AG08395 (cell line): ENCODE results near the gene BASP1.
"Not testable (repeated sequence)": the region's sequence is repeated elsewhere in the genome, so short reads cannot be mapped to it uniquely, and the experiment has no call there.

ENCODE experiments used
- DNase-seq: peaks from one replicate; pipeline ENCODE4 v3.0.0; 2012; ENCODE audit warnings: mixed read lengths, low spot score

Gene BASP1

DNA sequence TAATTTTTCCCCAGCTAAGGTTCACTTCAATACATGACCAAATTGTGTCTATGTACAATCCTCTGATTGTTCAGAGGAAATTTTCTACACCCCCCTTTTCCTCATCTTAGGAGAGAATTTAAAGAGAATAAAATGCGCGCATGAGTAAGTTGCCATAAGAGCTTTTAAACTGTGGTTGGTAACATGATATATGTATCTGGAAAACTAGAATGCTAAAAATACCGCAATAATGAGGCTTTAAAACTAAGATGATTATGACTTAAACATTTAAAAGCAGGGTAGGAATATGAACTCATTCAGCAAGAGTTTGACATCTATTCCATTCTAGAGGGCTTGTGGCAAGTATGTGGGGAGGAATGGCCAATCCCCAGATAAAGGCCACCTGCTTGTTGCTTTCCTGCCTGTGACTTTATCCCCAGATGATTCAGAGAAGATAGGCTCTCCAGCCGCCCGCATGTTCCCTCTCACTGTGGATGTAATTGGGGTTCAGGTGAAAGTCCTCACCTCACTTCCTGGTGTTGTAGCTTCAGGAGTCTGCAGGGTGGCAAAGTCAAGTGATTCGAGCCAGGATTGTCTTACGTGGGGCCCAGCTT lies 26.5 kb upstream of the BASP1 start:
- no peak for DNase-seq

DNA sequence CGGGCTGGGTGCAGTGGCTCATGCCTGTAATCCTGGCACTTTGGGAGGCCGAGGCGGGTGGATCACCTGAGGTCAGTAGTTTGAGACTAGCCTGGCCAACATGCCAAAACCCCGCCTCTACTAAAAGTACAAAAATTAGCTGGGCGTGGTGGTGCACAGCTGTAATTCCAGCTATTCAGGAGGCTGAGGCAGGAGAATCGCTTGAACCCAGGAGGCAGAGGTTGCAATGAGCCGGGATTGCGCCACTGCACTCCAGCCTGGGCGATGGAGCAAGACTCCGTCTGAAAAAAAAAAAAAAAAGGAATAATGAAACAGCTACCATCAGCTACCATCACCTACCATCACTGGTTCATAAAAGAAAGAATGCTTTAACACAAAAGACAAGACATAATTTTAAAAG lies 25.9 kb upstream of the BASP1 start:
- not testable (repeated sequence) for DNase-seq

DNA sequence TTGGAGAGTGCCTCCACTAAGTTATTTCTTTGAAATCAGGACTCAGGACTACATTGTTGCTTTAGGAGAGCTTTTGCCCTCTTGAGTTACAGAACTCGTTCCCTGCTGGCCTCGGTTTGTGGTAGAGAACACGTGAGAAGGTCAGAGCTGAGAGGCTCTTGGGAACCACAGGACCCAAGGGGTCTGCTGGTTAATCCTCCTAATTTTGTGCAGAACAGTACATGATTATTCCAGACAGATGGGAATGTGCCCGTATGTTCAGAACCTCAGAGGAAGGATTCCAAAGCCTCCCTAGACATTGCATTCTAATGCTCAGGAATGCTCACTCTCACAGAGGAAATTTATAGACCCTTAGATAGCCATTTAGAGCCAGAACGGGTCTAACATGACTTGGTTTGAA lies 25.2 kb upstream of the BASP1 start:
- DNase-seq = peak; percentile 27

DNA sequence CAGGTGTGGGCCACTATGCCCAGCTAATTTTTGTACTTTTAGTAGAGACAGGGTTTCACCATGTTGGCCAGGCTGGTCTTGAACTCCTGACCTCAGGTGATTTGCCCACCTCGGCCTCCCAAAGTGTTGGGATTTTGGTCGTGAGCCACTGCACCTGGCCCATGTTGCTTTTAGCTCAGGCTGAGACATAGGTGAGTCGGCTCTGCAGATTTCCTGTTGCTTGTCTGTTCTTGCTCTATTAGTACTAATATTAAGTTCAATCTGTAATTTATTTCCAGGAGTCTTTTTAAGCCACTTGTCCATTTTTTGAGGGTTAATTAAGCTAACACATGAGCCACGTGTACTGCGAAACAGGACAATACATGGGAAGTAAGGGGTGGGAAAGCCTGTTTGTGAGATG lies 21.4 kb upstream of the BASP1 start:
- no peak for DNase-seq

DNA sequence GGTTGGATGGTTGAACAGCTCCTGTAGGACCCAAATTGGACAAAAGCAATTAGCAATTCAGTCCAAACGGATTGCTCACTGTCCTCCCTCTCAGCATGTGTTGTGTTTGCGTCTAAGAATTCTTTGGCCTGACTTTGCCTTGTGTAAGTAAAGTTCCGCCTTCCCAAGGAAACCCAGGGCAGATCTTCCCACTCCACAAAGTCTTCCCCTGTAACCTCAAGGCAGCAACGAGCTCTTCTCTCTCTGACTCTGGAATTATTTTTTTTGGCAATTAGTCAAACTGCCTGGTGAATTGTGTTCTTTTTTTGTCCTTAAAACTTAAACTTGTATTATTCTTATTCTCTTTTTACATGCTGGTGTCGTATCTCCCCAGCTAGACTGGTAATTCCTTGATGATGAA lies 20.7 kb upstream of the BASP1 start:
- DNase-seq = no peak

DNA sequence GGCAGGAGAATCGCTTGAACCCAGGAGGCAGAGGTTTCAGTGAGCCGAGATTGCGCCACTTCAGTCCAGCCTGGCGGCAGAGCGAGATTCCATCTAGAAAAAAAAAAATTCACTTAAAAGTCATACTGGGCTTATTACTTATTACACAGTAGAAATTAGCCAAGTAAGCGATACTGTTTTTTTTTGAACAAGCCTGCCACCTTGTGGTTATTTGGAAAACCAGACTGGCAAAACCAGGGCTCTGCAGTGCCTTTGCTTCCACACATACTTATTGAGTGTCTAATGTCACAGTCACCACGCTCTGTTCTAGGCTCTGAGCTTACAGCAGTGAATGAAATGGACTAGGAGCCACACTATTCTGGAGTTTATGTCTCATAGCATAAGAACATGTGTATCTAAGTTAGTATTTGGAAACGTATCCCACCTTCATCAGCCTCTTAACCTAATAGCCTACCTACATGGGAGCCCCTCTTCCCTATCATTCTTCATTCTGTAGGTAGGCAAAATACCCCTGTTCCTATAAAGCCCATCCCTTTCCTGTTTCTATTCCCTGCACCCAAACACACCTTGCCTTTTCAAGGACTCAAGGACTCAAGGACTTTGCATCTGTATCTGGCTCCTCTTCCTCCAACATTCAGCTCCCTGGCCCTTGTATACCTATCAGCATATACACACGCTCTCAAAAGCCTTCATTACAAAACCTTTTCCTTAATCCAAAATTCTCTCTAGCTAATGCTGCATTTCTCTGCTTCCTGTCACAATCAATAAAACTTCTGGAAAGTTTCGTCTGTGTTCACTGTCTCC lies 13.9 kb upstream of the BASP1 start:
- peak; percentile 86 for DNase-seq

DNA sequence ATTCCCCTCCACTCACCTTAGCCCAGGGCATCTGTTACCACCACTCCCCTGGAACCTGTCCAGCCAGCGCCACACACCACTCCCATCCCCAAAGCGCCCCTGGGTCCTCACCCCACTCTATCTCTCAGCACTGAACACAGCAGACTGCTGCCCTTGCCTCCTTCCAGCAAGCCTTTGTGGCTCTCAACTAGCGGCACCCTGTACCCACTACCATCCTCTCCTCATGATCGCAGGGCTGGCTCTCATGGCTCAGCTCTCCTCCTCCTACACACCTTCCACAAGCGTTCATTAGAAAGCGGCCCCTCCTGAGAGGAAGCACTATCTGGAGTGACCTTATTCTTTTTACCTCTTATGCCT lies 13.3 kb upstream of the BASP1 start:
- DNase-seq = no peak

DNA sequence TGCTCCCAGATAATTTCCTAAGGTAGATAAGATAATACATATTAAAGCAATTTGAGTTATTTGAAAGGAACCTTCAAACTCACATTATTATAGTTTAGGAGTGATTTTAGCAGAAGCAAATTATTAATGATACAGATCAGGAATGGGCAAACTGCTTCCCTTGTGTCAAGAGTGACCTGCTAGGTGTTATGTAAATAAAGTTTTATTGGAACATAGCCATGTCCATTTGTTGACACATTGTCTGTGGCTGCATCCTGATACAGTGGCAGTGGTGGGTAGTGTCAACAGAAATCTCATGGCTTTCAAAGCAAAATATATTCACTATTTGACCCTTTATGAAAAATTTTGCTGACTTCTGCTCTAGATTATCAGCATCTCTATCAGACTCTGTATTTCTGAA lies 11.4 kb upstream of the BASP1 start:
- DNase-seq = no peak

DNA sequence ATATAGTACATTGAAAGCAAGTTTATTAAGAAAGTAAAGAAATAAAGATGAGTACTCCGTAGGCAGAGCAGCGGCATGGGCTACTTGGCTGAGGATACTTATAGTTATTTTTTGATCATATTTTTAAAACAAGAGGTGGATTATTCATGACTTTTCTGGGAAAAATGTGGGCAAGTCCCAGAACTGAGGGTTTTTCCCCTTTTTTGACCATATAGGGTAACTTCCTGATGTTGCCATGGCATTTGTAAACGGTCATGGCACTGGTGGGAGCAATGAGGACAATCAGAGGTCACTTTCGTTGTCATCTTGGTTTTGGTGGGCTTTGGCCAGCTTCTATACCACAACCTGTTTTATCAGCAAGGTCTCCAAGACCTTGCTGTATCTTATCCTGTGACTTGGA lies 5.2 kb upstream of the BASP1 start:
- DNase-seq = no peak

DNA sequence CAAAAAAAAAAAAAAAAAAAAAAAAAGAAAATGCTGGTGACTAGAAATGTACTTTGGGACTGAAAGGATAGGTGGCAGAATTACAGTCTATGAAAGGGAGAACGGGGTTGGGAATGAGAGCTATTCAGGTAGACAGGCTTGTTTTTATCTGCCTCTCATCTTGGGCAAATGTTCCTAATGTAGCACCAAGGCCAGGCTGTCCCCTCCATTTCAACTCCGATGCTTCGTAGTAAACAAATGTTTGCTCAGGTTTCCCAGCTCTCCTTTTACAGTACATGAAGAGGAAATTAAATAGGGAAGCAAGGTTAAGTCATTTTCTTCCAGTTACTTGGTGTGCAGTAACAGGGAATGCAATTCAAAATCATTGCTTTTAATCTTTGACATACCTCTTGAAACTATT lies 4.4 kb upstream of the BASP1 start:
- no peak for DNase-seq

DNA sequence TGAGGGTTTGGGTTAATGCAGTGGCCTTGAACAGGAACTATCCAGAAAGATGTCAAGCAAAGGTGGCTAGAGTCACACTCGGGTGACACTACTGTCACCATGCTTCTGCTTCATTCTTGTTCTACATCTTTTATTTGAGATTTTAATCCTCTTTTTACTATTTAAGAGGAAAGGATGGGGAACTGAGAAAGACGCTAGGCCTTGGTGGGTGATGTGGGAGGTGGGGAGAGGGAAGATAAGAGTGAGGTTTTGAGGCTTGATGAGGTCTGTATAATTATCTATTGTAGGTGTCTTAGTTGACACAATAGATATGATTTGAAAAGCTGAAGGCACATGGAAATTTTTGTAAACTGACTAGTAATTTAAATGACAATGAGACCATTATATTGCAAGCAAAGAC lies 3.5 kb upstream of the BASP1 start:
- DNase-seq = no peak

DNA sequence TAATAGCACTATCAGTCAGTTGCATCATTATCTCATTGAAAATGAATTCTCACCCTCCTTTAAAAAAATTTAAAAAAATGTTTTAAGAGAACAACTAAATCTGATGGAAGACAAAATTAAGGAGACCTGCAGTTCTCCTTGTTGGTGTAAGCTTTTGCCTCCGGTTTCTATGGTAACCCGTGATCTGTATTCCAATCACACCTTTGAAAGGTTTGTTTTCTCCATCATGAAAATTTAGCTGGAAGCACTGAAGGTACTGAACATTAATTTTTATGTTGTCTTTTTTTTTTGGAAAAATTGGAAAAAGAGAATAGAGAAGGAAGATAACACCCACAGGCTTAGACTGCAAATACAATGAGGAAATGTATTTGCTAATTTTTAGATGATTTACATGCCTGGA lies 2.5 kb upstream of the BASP1 start:
- no peak for DNase-seq

DNA sequence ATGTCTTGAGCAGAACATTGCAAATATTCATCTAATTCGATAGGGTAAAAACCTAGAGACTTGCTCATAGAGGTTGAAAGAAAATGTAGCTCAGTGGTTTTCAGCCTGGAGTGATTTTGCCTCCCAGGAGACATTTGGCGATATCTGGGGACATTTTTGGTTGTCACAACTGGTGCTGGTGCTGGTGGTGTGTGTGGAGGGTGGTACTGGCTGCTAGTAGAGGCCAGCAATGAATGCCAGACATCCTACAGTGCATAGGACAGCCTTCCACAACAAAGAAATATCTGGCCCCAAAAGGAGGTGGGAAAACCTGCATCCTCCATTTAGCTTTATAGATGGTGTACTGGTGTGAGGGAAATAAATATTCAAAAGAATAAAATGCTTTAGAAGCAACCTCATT lies 2.1 kb upstream of the BASP1 start:
- DNase-seq = no peak

DNA sequence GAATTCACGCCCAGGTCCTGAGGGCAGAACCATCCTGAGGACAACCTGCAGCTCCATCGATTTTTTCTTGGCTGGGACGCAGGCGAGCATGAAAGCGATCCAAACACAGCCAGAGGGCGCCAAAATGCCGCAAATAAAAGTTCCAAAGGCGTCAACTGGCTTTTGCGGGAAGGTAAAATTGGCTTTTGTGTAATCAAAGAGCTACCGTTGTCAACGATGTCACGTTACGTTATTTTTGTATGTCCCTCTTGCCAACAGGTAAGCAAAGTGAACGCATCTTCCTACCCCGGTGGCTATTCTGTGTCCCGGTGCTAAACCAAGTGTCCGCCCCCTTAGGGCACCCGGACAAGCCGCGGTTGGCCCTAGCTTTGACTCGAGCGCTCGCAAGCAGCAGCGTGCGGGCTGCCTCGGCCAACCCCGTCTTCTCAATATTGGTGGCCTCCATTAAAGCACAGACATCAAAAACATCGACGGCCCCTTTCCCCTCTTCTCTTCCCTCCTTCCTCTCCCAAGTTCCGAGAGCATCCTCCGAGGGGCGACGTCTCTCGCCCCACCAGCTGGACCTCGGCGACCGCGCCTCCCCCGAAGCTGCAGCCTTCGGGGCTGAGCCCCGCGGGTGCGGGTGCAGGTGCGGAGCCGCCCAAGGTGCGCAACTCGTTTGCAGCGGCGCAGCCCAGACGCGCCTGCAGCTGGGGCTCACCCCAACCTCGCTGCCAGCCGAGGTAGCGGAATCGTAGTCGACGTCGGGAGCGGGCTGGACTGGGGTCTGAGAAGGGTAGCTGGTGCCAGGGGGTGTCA lies 1.1 kb upstream of the BASP1 start:
- DNase-seq = peak; percentile 69

DNA sequence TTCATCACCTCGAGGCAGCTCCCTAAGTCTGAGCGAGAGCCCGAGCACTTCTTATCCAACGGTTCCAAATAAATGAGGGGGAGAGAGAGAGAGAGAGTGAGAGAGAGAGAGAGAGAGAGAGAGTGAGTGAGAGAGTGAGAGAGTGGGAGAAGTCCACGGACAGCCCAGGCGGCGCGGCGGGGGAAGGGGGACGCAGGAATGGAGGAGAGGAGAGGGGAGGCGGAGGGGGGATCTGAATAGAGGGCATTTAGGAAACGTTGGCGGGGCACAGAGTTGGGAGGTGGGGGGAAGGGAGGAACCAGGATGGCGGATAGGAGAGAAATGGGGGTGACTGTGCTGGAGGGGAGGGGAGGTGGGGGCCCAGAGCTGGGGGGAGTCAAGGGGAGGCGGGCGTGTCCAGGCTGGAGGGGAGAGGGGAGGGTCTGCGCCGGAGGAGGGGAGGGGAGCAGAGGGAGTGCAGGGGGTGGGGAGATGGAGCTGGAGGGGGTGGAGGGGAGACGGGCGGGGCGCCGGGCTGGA lies 398 bp upstream of the BASP1 start:
- peak; percentile 6 for DNase-seq

DNA sequence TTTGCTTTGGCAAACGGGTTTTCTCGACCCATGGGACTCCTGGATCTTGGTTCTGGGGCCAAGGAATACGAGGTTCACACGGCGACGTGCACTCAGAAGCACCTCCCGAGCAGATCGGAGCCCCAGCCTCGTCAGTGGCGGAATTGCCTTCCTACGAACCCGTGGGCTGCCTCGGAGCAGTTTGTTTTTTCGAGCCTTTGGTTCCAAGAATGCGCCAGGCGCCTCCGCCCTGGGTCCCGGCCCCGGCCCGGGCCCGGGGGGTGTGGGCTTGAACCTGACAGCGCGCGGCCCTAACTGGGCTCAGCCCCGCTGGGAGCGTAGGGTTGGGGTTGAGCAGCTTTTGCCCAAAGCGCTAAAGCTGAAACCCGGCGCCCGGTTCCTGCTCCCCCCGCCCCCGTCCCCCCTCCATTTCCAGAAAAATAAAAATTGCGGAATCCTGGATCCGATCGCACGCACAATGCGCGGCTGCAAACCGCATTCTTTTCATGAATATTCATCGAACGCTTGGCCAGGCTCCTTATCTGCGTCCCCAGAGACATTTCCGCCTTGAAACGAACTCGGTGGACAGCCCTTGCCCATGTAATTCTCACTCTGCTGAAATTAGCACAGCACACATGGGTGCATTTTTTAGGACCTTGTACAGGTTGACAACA lies 1.0 kb downstream of the BASP1 start:
- peak; percentile 53 for DNase-seq

DNA sequence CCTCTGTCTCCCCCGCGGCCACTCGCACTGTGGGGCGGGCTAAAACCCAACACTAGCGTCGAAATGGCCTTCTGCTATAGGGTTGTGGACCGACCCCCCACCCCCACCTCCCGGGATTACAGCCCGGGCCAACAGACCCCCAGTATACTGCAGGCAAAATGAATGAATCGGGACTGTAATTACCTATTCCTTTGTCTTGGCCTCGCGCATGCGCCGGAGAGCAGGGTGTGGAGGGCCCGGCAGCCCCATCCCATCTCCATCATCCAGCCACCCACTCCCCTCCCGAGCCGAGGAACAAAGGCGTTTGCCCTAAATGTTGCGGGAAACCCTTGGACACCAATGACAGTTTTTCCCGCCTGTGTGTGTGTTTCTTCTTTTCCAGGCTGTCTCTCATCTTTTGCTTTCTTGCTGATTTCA lies 1.6 kb downstream of the BASP1 start:
- DNase-seq = peak; percentile 39

DNA sequence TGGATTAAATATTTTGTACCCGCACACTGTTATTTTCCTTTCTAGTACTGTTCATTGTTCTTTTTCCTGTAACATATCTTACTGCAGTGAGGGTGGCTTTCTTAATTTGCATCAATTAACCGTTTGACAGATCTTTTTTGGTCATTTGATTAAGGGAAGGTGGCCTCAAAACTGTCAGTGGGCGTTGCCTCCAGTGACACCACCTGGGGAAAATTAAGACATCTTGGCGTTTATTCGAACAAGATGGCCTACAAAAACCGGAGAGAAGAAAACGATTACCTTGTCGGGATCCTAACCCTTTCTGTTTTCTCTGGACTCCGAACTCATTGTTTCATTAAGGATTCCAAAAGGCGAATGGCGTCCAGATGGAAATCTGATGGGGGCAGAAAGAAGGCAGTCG lies 2.0 kb downstream of the BASP1 start:
- no peak for DNase-seq

DNA sequence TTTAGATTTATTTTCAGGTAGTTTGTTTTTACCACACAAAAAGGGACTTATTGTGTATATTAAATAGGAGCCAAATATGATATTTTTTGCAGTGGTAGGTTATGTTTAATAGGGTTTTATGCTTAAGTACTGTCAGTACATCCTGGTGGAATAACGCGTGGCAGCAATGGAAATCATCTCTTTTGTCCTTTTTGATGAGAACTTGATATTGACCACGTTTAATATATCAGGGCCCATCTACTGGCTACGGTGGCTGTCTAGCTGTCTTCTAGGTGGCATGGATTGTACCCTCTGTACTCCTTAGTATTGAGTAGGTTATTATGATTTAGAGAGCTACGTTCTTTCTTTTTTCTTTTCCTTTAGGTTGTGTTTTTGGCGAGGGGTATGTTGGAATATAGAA lies 2.6 kb downstream of the BASP1 start:
- DNase-seq = no peak

DNA sequence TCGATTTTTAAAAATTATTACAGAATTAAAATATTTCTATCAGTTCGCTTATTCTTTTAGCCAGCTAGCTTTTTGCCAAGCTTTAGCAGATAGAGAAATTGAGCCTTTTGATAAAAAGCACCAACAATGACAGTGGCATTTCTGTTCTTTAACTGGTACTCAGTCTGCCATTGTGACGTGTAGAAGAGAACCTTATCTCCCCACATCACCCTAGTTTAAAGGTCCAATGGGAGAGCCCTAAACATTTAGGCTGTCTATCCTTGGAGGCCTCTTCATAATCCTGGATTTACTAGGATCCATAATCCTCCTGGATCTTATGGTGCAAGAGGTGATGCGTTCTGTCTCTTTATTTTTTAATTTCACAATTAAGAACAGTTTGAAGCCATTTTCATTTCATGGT lies 3.0 kb downstream of the BASP1 start:
- no peak for DNase-seq

DNA sequence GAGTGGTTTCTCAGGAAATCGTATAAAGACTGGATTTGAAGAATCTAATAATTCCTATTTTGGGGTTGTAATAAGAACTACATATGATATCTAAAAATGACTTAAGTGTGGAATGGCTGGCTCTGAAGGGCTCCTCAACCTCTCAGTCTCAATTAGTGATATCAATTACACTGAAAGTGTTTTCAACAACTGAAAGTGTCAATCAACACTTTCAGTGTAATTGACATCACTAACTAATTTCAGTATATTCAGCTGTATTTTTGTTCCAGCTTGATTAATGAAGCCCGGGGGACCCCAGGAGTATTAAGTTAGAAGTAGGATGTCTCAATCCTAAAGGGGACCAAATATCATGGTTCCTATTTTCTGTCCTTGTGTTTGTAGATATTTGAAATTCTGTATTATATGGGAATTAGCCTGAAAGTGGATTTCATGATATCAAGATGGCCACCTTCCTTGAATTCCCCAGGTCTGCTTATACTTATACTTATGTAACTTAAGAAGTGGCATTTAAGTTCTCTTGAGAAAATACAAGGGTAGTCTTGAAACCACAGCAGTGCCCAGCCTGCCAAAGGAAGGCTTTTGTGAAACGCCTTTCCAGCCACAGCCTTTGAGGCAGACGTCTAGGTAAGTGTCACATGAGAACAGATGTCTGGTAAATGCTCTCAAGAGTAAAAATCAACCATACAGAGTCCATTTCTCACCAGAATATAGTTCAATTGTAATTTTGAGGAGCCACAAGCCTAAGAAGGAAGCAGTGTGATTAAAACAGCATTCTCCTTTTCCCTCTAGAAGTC lies 4.6 kb downstream of the BASP1 start:
- DNase-seq = no peak

DNA sequence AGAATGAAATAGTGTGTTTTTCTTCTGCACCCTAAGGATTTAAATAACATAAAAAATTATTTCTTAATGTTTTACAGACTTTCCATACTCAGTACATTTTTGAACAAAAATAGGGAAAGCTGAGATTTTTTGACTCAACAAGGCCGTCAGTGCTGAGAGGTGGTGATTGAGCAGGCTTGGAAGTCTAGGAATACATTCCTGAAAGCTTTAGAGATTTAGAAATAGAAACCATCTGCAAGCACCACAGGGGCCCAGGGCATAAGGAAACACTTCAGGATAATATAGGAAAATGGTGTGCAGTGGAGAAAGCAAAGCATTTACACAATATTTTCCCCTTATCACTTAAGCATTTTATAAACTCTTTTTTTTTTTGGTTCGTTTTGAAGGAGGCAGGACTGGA lies 5.2 kb downstream of the BASP1 start:
- peak; percentile 11 for DNase-seq
